ENCODE results near the gene EHD1.
A peak's percentile ranks its signal among the peaks of the same experiment; 100 is the strongest.

The EHD1 gene

DNA sequence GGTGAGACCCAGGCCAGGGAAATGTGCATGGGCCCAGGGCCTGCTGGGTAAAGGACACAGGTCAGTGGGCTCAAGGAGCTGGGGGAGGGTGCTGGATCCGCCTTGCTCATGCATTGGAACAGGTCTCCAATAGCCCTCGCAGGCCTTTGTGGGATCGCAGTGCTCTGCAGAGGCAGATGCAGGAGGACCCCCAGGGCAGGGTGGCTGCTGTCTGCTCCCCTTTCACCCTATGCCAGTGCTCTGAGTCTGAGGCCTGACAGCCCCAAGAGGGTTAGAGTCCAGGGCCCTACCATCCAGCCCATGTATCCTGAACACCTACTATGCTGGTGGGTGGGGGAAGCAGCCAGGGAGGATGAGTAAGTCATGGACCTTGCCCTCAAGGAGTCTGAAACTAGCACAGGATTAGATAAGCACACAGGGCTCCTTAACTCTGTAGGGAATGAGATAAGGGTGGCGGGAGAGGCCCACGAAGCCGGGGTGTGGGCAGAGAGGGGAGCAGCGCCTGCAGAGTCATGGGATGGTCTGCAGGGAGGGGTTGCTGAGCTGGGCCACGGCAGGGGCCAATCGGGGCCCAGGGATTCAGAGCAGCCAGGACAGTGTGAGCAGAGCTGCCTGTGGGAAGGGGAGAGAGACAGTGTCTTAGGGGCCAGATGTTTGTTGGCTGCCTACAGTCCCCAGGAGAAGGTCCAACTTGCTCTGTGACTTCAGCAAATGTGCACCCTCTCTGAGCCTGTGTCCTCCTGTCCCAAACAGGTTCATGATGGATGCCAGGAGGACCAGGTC lies 10.5 kb upstream of the EHD1 start:
- no peak for DNase-seq

DNA sequence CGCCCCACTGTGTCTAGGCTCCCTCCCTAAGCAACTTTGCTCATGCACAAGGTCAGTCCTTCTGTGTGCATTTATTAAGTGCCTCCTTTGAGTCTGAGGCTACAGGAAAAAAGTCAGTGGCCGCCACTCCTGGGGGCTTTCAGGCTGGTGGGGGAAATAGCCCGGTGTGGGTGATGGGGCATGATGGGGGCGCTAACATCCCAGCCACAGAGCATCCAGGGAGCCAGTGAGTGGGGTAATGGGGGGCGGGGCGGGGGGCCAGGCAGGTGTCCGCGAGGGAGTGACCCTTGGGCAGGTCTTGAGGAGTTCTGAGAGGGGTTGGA lies 9.9 kb upstream of the EHD1 start:
- DNase-seq, result no peak

DNA sequence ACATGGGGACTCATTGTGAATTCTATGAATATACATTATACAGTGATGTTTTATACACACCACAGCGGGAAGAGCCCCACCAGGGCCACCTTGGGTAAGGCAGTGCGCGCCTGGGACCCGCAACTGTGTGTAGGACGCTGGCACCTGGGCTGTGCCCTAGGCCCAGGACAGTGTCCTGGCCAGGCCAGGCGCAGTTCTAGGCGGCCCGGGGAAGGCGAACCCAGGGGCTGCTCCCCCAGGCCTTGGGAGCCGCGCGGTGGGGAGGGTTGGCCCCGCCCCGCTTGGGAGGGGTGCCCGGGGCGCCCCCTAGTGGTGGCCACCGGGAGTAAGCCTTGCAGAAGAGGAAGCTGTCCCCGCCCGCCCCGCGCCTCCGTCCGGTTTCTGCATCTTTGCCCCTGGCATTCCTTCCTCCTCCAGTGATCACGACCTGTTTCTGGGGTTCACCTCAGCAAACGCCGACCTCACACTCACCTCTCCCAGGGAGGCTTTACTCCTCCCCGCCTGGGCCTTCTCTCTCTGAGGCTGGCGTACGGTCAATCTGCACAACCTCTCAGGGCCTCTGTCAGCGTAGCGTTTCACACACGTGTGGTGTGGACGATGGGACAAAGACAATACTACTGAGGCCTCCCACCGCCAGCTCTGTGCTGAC lies 9.5 kb upstream of the EHD1 start:
- DNase-seq, result peak; percentile 52

DNA sequence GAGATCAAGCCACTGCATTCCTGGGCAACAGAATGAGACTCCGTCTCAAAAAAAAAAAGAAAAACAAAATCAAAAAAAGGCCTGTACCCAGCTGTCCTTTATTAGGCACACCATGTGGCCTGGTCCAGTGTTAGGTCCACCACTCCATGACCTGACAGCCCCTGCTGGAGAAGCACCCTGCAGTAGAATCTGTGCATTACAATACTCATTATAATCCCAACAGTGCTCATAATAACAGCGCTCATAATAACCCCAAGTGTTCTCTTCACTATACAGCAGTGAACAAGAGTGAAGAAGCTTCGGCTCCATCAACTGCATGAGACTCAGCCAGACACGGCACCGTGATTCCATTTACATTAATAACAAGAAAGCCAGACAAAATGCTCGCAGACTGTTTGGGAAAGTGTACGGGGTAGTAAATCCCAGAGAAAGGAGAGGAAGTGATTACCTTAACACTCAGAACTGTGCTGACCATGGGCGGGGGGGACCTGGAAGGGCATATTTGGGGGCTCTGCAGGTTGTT lies 8.9 kb upstream of the EHD1 start:
- DNase-seq, result no peak

DNA sequence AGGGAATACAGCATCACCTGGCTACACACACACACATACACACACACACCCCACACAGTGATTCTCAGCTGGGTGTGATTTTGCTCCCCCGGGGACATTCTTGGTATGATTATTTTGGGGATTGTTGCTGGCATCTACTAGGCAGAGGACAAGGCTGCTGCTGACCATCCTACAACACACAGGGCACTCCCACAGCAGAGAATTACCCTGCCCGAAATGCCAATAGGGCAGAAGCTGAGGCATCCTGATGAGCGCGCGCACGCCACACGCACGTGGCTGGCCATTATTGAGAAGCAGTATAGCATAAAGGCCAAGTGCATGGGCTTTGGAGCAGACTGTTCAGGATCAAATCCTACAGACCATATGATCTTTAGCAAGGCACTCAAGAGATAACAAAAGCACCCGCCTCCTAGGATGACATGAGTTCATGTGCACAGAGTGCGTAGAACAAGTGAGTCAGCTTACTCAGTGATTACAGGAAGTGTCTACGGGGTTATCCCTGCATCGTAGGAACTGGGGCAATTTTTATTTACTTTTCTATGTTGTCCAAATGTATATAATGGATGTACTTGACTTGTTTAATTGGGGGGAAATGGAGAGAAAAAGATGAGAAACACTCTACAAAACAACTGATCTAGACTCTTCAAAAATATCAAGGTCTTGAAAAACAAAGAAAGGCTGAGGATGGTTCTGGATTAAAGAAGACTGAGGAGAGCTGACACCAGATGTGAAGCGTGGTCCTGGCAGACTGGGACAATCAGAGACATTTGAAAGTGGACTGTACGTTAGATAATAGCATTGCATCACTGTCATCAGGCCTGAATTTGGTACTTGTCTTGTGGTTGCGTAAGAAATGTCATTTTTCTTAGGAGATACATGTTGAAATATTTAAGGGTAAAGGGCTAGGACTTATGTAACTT lies 7.2 kb upstream of the EHD1 start:
- no peak for DNase-seq

DNA sequence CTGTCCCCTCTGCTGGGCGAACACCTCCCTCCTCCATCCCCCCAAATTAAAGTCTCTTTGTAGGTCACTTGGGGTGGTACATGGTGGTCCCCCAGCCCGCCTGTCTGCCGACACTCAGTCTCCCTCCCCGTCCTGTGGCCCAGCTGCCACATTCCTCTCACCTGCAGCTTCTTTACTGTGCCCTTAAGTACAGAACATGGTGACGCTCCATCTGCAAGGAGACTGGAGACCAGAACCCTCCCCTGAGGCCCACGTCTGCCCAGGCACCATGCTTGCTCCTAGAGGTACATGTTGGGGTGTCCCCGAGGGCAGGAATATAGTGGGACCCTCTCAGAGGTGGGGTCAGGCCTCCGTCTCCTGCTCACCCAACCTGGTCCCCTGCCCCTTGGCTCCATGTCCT lies 5.6 kb upstream of the EHD1 start:
- DNase-seq, result no peak

DNA sequence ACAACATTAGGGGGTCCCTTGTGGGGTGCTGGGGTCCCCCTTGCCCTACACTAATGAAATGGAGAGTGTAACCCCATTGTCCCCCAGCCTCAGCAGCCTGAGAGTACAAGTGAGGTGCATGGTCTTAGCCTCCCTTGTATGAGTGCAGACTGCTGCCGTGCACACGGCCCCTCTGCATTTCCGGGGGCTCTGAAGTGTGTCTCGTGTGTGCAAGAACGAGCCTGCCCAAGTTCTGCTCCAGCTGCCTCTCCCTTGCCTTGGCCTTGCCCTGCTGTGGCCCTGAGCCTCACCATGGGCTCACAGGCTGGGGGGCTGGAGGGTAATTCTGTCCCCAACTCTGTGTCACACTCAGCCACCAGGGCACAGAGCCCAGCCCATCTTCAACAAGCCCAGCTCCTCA lies 5.2 kb upstream of the EHD1 start:
- DNase-seq, result no peak

DNA sequence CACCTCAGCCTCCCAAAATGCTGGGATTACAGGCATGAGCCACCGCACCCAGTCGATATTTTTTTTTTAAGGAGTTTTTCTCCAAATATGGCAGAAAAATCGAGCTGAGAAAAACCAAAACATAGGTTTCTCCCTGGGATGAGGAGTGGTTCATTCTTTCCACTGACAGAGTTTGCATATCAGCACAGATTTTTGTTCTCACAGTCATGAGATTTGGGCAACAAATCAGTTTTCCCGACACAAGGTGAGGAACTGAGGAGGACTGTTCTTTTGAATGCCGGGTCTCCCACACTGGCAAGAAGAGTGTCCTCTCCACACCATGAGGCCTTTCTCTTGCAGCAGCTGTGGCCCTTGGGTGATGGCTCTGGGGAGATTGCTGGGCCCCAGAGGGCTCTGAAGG lies 3.8 kb upstream of the EHD1 start:
- DNase-seq, result no peak

DNA sequence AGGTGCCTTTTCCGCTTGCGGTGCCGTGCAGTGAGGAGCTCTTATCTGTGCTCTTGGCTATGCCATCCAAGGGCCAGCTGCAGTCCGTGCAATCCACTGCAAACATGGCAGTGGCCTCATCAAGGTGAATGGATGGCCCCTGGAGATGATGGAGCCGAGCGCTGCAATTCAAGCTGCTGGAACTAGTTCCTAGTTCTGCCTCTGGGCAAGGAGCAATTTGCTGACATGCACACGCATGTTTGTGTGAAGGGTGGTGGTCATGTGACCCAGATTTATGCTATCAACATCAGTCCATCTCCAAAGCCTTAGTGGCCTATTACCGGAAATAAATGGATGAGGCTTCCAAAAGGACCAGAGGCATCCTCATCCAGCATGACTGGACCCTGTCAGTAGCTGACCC lies 3.1 kb upstream of the EHD1 start:
- no peak for DNase-seq

DNA sequence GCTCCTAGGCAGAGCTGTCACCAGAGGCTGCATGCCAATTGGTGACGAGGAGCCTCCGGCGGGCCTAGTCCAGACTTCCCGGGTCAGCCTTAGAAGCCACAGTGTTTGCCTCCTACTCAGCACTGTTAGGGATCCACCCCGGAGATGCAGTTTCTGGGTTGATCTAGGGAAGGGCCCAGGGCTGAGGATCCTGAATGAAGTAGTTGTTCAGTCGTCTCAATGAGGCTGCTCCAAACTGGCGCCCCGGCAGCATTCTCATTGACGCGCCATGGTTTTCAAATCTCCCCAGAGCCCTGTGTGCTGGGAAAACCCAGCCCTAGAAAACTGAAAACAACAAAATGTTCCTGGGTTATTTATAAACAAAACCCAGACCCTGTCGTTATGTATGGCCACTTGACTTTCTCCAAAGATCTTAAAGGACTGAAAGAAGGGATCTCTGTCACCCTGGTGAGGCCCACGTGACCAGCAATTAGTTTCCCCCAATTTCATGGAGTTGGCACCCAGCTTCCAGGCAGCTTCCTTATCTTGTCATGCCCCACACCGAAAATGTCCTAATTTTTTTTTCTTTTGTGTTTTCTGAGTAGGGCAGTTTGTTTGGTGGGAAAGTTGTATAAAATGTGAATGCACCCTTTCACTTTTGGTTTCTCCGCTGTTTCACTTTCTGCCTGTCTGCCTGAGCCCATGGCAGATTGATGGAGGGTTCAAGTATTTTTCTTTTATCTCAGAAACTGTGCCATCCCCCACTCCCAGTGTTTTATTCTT lies 2.0 kb upstream of the EHD1 start:
- no peak for DNase-seq

DNA sequence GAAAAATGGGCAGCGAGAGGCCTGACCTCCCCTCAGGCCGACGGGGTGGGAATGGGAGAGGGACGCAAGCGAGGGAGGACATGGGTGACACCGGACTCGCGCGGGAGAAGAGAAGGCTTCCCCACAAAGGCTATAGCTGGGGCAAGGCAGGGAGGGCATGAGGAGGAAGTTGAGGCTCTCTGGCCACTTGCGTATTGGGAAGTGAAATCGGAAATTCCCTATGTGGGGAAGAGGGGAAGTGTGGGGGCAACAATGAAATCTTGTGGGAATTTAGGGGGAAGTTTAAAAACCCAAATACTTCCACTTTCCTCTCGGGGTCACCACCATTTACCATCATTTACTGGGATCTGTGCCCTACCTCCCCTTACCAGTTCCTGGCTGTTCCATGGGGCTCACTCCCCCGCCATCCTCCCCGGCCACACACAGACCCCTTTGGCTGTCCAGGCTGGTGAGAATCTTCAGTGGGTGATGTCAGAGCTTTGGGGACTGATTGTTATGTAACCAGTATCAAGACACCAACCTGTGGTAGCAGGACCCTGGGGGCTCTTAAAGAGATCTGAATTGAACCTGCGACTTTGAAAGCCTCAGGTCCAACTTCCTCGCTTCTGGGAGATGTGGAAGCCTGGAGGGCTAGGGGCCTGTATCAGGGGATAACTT lies 951 bp upstream of the EHD1 start:
- no peak for DNase-seq

DNA sequence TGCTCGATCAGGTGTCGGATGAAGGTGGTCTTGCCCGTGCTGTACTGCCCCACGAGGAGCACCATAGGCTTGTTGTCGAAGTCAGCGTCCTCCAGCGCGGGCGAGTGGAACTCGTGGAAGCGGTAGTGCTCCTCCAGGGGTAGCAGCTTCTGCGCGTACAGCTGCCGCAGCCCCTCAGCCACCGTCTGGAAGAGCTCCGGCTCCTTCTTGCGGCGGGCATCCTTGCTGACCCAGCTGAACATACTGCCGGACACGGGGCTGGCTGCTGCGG lies 263 bp downstream of the EHD1 start:
- peak; percentile 64 for DNase-seq

DNA sequence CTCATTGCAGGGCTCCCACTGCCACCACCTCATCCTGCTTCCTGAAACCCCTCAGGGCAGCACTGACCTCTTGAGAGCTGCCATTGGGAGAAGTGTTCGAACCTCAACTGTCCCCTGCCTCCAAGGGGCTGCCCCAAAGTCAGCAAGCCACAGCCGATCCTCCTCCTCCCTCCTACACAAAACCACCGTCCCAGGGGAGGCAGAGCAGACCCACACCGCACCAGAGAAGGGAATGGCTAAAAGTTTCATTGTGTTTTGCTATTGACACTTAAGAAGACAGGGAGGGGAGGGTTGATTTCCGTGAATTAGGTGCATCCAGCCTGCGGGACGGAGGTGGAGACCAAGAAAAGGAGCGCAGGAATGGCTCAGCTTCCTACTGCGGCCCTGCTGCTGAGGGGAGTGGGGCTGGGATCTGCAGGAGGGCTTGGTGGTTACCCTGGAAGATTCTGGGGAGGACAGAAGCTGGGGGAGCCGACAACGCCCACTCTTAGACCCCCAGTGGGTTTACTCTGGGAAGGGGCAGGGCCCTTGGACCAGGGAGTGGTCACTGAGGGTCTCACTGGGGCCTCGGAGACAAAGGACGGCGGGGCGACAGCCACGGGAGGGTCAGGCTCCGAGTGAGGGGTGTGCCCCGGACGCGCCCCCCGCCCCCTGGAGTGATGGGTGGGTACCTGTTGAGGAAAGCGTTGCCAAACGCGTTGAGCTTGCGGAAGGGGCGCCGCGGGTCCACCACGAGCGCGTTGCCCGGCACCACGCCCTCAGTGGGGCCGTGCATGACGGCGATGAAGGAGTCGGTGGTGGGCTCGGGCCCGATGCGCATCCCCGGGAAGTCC lies 815 bp downstream of the EHD1 start:
- no peak for DNase-seq

DNA sequence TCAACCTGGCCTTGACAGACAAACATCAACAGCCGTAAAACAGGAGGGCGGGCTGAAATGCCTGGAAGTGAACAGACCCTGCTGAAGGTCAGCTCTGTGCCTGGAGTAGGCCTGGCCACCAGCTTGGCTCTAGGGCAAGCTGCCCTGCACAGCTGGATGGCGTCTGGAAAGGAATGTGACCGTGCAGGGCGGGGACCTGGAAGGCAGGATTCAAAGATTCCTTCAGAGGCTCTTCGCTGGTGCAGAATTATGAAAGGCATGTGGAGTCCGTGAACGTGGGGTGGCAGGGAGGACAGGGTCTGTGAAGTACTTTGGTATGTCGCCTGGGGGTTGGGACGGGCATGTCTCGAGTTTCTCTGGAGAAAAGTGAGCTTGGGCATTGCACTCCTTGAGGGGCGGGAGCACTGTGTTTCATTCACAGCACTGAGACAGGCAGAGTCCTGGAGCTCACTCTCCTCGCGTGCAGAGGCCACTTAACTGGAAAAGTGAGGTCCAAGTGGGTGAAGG lies 1.5 kb downstream of the EHD1 start:
- DNase-seq, result no peak

DNA sequence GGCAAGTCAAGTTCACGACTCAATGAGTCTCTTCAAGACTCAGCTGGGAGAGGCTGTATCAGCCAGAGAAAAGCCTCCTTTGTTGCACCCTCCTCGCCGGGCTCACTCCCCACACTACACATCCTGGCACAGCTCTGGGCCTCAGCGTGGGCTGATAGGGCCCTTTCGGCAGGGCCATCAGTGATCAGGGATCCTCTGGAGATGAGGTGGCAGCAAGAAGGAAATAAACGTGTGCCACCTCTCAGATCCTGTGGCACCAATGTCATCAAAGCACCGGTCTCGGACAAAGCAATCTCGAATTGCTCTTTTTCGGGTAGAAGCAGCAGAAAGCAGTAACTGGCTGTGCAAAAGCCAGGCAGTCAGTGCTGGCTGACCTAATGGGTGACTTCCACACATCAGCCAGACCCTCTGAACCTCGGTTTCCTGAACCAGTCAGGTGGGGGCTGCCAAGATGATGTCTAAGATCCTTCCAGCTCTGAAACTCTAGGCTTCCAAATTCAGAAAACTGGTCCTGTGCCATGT lies 2.1 kb downstream of the EHD1 start:
- peak; percentile 27 for DNase-seq

DNA sequence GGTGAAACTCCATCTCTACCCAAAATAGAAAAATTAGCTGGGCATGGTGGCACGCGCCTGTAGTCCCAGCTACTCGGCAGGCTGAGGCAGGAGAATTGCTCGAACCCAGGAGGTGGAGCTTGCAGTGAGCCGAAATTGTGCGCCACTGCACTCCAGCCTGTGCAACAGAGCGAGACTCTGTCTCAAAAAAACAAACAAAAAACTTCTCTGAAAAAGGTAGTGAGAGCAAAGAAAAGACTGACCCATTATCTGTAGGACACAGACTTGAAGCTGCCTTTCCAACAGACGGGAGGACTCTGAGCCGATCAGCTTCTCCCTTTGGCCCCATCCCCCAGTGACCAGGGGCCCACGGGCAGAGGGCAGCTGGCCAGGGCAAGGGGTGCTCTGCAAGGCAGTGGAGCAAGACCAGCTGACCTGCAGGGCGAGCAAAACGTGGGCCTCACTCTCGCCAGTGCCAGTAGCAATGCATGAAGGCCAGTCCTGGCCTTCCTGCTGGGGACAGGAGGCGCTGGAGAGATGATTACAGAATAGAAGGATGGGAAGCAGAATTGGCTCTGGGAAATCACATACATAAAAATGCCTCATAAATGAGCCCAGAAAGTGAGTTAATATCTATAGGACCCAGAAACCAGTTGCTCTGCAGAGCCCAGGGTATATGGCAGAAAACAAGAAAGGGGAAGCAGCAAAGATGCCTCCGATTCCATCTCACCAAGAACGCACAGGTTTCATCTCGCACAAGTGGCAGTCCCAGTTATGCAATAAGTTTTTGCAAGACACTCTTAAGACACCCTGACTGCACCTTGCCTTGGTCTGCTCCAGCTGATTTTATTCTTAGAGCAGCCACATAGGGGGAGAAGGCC lies 2.8 kb downstream of the EHD1 start:
- peak; percentile 42 for DNase-seq

DNA sequence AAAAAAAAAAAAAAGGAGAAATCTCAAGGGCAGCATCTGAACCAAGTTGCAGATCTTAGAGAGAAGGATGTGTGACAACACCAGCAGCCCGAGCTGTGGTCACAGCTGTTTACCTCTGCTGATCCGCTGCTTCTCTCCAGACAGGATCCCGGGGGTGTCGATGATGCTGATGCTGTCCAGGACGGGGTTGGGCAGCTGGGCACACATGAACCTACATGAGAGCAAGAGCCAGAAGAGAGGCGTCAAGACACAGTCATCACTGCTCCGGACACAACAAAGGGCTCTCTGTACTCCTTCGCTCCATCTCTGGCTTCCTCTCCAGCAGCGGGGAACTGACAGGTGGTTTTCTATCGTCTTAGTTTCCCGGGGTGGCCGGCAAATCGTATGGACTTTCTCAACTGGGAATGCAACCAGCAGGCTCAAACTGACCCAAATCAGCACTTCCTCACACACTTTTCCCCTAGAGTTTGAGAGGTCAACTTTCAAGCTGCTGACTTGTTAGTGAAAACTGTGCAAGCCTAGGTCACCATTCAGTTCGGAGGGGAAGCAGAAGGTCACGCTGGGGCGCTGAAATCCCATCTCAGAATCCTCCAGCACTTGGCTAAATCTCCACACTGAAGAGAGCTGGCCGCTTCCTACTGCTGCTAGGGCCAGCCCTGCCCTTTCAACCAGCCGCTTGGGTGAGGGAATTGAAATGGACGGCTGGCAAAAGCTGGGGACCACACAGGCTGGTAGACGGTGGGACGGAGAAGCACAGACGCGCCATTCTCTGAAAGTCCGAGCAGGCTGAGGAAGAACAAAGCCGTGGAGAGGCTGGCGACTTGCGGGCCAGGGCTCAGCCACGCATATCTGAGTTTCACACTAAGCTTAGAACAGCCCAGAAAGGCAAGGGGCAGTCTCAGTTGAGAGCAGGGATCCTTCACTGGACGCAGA lies 3.8 kb downstream of the EHD1 start:
- peak; percentile 79 for DNase-seq

DNA sequence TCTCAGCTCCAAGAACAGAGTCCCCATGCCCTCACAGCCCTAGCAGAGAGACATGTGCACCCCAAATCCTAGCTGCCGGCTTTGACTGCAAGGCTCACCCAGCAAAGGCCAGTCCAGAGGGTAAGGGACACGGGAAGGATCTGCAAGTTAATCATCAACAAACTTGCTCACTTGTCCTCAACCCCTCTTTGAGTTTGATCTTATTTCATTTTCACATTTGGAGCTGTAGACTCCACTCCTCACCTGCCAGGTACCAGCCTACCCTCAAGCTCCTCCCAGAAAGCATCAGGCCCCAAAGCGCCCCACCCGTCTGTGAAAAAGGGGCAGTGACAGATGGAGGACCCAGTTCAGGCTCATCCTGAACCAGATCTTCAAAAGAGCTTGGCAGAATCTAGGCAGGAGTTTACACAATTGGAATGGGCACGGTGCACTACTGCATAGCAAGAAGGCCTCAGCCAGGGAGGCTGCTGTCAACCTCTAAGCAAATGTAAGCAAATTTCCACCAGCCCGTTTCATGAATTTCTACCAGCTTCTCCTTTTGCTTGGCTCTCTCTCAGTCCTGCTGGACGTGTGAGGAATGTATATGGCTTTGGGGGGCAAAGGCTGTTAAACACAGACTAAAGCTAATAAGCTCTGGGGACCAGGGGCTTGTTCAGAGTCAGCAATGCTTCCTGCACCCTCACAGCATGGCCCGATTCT lies 5.5 kb downstream of the EHD1 start:
- DNase-seq, result peak; percentile 98

Data from NCI-H526 treated with DMSO at 0.1 percent for 48 hours (cell line).